Measurements from ENCODE around the gene EFCC1.
A peak's percentile ranks its signal among the peaks of the same experiment; 100 is the strongest.

DNA sequence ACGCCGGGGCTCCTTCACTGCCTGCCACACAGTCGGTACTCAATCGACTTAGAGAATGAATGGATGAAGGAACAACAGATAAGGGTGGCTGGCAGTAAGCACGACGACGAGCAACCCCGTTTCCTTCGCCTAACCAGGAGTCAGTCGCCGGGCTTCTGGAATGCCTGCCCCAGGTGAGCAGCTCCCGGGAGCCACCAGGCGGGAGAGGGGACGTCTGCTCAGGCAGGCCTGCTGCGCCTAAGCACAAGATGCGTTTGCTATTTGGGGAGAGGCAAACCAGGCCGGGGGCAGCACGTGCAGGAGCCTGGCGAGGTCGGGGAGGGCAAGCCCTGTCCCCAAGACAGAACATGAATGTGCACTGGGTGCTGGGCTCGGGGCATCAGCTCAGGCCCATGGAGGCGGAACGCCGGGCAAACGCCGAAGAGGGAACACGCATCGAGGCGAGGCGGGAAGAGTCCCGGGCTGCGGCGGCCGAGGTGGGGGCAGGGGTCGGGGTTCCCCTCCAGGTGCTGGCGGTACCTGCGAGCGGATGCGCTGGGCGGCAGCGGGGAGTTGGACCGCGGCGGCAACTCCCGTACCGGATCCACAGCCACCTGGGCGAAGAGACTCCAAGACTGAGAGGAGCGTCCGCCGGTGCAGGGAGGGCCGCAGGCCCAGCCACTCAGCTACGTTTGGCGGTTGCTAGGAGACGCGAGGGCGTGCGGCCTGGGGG lies 7.5 kb upstream of the EFCC1 start, which contains the start of gene CFAP92:
- TF ChIP-seq, protein P1, sequence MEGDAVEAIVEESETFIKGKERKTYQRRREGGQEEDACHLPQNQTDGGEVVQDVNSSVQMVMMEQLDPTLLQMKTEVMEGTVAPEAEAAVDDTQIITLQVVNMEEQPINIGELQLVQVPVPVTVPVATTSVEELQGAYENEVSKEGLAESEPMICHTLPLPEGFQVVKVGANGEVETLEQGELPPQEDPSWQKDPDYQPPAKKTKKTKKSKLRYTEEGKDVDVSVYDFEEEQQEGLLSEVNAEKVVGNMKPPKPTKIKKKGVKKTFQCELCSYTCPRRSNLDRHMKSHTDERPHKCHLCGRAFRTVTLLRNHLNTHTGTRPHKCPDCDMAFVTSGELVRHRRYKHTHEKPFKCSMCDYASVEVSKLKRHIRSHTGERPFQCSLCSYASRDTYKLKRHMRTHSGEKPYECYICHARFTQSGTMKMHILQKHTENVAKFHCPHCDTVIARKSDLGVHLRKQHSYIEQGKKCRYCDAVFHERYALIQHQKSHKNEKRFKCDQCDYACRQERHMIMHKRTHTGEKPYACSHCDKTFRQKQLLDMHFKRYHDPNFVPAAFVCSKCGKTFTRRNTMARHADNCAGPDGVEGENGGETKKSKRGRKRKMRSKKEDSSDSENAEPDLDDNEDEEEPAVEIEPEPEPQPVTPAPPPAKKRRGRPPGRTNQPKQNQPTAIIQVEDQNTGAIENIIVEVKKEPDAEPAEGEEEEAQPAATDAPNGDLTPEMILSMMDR (IDR thresholded peaks at IDR 0.05): no peak
- peak in 1 of 3 donors; percentile 36 for TF ChIP-seq POLR2AphosphoS5 (IDR thresholded peaks at IDR 0.05)

All from transverse colon (tissue), 4 donors.